ENCODE measurements around the gene CALU. TPM values are rescaled to one million over a fixed set of nuclear protein-coding genes. Genes with fewer than 3 reads are reported as not detected.

CALU gene
- polyA plus RNA-seq, 1 donor from 2014 or later, result 20.8 TPM

GRCh38 chr7:128708824-128709223, 30.3 kb upstream of the CALU start:
- H3K4me3 Mint-ChIP-seq, result no peak overlapping the region
- no peaks in the 10 kb centered on the region for H3K36me3 Mint-ChIP-seq
- H3K27ac Mint-ChIP-seq, result peak overlapping the region in 1 of 3 donors; percentile 16
- peaks cover 5% of the 10 kb centered on the region for H3K27me3 Mint-ChIP-seq
- H3K4me1 Mint-ChIP-seq, result no peaks in the 10 kb centered on the region
- peaks cover 0 to 4% (median 0%) of the 10 kb centered on the region in 3 donors for H3K9me3 Mint-ChIP-seq

- Mint-ChIP-seq H3K36me3 (no peaks in the 10 kb centered on the region), H3K9me3 (peaks cover 0 to 4% (median 0%) of the 10 kb centered on the region in 3 donors), H3K27ac (no peak overlapping the region), H3K27me3 (no peaks in the 10 kb centered on the region), H3K4me3 (no peak overlapping the region), H3K4me1 (no peaks in the 10 kb centered on the region)
Measured at GRCh38 chr7:128710481-128710880, 28.7 kb upstream of the CALU start.

DNA sequence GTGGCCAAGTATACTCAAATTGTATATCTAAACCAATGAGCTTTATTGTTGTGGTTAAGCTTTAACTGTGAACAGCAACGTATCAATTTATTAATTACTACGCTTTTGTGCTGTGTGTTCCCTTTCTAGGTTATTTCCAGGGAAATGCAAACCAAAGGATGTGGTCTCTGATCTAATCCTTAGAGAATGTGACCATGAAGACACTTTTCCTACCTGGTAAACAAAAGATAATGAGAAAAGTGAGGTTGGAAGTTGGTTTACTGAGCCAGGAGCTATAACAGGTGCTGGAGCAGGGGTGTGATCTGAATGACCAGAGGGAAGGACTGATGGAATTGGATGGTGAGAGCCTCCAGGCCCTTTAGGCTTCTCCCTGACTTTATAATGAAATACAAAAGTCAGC, 25.4 kb upstream of the CALU start:
- Mint-ChIP-seq H3K4me3 (no peak overlapping the region), H3K27me3 (no peaks in the 10 kb centered on the region), H3K27ac (no peak overlapping the region), H3K36me3 (no peaks in the 10 kb centered on the region), H3K9me3 (peaks cover 0 to 4% (median 0%) of the 10 kb centered on the region in 3 donors), H3K4me1 (no peaks in the 10 kb centered on the region)

DNA sequence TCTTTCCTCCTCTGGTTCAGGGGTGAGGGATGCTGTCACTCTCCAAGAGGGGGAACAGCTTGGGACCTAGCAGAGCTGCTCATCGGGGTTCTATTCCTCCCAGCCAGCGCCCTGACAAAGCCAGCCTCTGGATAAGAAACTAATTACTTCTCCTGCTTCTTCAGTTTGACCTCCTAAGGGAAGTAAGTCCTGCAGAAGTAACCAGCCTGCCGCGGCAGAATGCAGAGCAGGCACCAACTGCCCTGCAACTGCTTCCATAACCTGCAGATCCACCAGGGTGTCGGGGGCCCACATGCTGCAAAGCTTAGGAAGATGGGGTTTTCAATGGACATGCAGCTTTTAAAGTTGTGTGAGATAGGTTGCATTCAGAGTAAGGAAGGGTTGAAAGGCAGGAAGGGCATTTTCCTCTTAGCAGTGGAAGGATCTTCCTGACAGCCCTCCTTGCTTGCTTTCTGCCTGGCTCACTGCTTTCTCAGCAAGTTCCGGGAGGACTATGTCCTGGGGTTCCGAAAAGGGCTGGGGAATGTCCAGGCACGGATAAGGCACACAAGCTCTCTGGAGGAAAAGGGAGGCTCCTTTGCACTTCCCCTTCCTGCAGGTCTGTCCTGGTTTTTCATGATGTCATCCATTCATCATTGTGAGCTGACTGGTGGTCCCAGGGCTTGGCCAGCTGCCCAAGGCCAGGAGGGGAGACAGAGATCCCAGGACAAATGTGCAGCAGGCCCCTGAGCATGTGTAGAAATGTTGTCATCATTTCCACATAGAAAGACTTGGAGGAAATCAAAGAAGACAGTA, 24.3 kb upstream of the CALU start:
- Mint-ChIP-seq H3K27me3 (no peaks in the 10 kb centered on the region), H3K4me3 (no peak overlapping the region), H3K9me3 (peaks cover 0 to 4% (median 0%) of the 10 kb centered on the region in 3 donors), H3K4me1 (no peaks in the 10 kb centered on the region), H3K27ac (no peak overlapping the region), H3K36me3 (no peaks in the 10 kb centered on the region)

DNA sequence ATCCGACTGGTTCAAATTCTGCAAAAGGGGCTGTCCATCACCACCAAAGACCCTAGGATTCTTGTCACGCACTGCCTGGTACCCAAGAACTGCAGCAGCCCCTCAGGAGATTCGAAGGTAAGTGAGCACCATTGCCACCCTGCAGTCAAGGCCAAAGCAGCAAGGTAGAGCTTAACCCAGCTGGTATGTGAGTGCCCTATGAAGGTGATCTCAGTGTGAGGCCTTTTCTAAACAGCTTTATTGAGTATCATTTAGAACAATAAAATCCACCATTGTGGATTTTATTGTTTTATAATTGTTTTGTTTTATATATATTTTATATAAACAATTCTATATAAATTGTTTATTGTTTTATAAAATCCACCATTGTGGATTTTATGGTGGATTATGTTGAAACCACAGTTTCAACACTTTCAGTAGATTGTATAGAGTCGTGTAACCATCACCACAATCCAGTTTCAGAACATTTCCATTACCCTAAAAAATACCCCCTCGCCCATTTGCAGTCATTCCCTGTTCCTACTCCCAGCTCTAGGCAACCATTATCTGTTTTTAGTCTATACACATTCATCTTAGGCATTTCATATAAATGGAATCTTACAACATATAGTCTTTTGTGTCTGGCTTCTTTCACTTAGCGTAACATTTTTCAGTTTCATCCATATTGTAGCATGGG, 20.1 kb upstream of the CALU start:
- Mint-ChIP-seq H3K36me3 (no peaks in the 10 kb centered on the region), H3K27me3 (no peaks in the 10 kb centered on the region), H3K9me3 (no peaks in the 10 kb centered on the region), H3K27ac (no peak overlapping the region), H3K4me1 (no peaks in the 10 kb centered on the region), H3K4me3 (no peak overlapping the region)

- Mint-ChIP-seq H3K36me3 (no peaks in the 10 kb centered on the region), H3K4me1 (peaks cover 0 to 8% (median 3%) of the 10 kb centered on the region in 3 donors), H3K27me3 (peaks cover 6% of the 10 kb centered on the region), H3K9me3 (no peaks in the 10 kb centered on the region), H3K4me3 (no peak overlapping the region), H3K27ac (no peak overlapping the region)
Measured at GRCh38 chr7:128721376-128721775, 17.8 kb upstream of the CALU start.

DNA sequence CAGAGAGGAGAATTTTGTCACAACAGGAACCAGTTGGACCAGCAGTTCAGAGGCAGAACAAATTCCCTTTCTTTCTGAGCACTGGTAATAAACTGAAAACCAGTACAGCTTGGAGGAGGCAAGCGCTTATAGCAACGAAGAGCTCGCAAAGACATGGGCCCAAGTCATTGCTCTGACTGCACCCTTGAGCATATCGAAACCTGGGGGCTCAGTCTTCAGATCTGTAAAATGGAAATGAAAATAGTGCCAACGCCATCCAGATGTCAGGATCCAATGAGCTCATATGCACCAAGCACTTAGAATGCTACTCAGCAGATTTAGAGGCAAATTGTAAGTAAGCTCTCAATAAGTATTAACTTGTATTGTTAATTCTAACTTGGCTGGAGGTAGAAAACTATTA, 14.4 kb upstream of the CALU start:
- Mint-ChIP-seq H3K9me3 (no peaks in the 10 kb centered on the region), H3K36me3 (no peaks in the 10 kb centered on the region), H3K27me3 (peaks cover 8% of the 10 kb centered on the region), H3K27ac (no peak overlapping the region), H3K4me1 (peaks cover 0 to 8% (median 3%) of the 10 kb centered on the region in 3 donors), H3K4me3 (no peak overlapping the region)

GRCh38 chr7:128725531-128725930, 13.6 kb upstream of the CALU start:
- no peak overlapping the region for H3K4me3 Mint-ChIP-seq
- H3K9me3 Mint-ChIP-seq, result no peaks in the 10 kb centered on the region
- H3K36me3 Mint-ChIP-seq, result no peaks in the 10 kb centered on the region
- no peak overlapping the region for H3K27ac Mint-ChIP-seq
- peaks cover 0 to 8% (median 3%) of the 10 kb centered on the region in 3 donors for H3K4me1 Mint-ChIP-seq
- H3K27me3 Mint-ChIP-seq, result peaks cover 8% of the 10 kb centered on the region

DNA sequence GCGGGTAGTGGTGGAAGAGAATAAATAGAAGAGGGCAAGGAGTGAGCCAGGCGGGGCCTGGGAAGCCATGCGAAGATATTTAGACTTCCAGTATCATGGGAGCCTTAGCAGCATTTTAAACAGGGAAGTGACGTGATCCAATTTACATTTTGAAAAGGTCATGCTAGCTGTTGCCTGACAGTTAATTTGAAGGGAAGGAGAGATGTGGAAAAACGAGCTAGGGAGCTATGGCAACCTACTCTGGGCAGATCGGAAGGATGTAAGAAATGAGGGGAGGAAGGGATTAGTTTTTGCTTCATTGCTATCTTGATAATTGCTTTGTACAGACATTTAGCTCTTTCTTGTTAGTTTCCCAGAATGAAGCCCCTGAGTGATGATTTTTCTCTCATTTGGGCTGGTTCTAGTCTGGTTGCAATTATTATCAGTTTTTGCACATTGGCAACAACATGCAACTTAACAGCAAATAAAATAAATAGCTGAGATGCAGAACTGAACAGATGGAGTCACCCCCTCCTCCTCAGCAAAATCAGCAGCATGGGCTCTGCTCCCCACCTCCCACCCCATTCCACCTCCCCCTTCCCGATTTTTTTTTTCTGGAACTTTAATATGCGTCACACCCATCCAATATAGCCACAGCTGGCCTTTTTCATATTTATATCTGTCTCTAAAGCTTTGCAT, 13.0 kb upstream of the CALU start:
- Mint-ChIP-seq H3K27me3 (peaks cover 8% of the 10 kb centered on the region), H3K4me3 (no peak overlapping the region), H3K4me1 (peaks cover 0 to 8% (median 3%) of the 10 kb centered on the region in 3 donors), H3K27ac (no peak overlapping the region), H3K9me3 (no peaks in the 10 kb centered on the region), H3K36me3 (no peaks in the 10 kb centered on the region)

- H3K27me3 Mint-ChIP-seq, result peaks cover 8% of the 10 kb centered on the region
- H3K36me3 Mint-ChIP-seq, result no peaks in the 10 kb centered on the region
- no peak overlapping the region for H3K4me3 Mint-ChIP-seq
- H3K4me1 Mint-ChIP-seq, result peaks cover 0 to 8% (median 3%) of the 10 kb centered on the region in 3 donors
- no peak overlapping the region for H3K27ac Mint-ChIP-seq
- no peaks in the 10 kb centered on the region for H3K9me3 Mint-ChIP-seq
Measured at GRCh38 chr7:128726737-128727072, 12.5 kb upstream of the CALU start.

- H3K9me3 Mint-ChIP-seq, result no peaks in the 10 kb centered on the region
- H3K27ac Mint-ChIP-seq, result no peak overlapping the region
- no peaks in the 10 kb centered on the region for H3K36me3 Mint-ChIP-seq
- peaks cover 0 to 8% (median 3%) of the 10 kb centered on the region in 3 donors for H3K4me1 Mint-ChIP-seq
- H3K27me3 Mint-ChIP-seq, result peaks cover 8% of the 10 kb centered on the region
- H3K4me3 Mint-ChIP-seq, result no peak overlapping the region
Measured at GRCh38 chr7:128727239-128727638, 11.9 kb upstream of the CALU start.

DNA sequence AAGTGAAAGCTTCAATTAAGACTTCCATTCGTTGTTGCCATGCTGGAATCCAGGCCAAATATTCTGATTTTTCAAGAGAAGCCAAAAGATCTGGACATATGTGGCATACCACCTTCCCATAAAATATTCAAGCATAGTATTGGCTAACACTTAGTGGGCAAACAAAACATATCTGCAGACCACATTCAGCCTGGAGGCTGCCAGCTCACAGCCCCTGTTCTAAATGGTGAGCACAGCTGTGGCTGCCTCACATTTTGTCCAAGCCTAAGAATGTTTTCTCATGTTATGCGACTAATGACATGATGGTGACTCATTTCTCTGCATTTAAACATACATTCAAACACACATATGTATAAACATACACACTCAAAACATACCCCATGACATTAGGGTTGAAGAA, 10.6 kb upstream of the CALU start:
- Mint-ChIP-seq H3K4me3 (no peak overlapping the region), H3K9me3 (no peaks in the 10 kb centered on the region), H3K36me3 (no peaks in the 10 kb centered on the region), H3K27me3 (peaks cover 8% of the 10 kb centered on the region), H3K4me1 (peaks cover 0 to 8% (median 3%) of the 10 kb centered on the region in 3 donors), H3K27ac (no peak overlapping the region)

DNA sequence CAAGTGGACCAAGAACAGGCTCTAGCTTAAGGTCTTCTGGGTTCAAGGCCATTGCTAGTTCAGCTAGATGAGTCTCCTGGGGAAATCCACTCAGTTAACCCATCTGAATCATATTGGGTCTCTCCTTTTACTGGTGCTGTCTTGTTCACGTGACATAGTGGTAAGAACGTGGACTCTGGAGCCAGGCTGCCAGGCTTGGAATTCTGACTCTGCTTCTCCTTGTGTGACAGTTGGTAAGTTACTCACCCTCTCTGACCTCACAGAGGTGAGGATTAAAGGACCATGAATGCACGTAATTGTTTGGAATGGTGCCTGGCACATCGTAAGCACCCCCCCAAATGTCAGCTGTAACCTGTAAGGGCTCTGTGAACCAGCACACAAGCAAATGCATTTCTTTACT, 9.7 kb upstream of the CALU start:
- Mint-ChIP-seq H3K36me3 (no peaks in the 10 kb centered on the region), H3K4me3 (no peak overlapping the region), H3K4me1 (peaks cover 0 to 8% (median 3%) of the 10 kb centered on the region in 3 donors), H3K27ac (no peak overlapping the region), H3K9me3 (no peaks in the 10 kb centered on the region), H3K27me3 (peaks cover 8% of the 10 kb centered on the region)

DNA sequence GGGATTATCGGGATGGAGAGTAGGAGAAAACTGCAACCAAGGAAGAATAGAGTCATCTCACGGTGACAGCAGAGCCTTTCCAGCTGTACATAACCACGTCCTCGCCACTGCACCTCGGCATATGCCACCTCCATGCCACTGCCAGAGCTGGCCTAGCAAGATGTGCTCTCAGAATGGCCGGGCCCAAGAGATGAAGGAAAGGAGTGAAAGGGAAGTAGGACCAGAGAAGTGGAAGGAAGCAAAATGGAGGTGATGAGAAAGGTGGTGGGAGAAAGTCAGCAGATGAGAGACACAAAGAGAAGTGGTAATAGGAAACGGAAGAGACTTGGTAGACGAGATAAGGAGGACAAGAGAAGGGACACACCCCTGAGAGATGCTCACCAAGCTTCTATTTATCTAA, 8.0 kb upstream of the CALU start:
- Mint-ChIP-seq H3K36me3 (no peaks in the 10 kb centered on the region), H3K4me3 (no peak overlapping the region), H3K27ac (peak overlapping the region in 1 of 3 donors; percentile 6), H3K27me3 (peaks cover 3% of the 10 kb centered on the region), H3K9me3 (no peaks in the 10 kb centered on the region), H3K4me1 (peaks cover 0 to 15% (median 0%) of the 10 kb centered on the region in 3 donors)

DNA sequence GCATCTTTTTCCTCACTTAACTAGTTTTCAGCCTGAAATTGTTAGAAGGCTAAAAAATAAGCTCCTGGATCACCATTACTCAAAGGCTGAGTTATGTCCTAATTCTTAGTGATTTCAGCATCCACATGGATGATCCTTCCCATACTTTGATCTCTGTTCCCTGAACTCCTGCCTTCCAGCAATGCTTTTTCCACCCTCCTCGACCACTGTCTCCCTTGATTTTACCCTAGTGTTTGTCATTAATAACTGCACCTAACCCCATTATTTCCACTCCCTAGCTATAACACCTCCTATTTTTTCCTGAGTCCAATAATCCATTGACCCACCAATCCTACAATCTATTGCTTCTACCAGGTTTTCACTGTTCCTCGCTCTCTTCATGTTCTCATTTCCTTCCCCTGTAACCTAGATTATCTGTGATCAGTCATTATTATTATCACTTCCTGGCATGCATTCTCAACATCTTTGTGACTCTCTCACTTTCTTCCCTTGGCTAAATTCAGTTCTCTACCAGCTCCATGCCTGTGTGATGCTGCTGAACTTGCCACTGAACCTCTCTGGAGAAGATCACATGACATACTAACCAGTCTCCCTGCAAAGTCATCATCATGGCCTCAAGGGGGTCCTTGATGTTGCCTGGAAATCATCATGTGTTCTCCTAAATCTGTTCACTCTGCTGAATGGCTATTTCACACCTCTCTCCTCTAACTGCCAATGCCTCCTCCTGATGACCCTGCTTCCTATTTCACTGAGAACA, 6.5 kb upstream of the CALU start:
- no peak overlapping the region for H3K4me3 Mint-ChIP-seq
- peaks cover 2% of the 10 kb centered on the region for H3K27me3 Mint-ChIP-seq
- H3K36me3 Mint-ChIP-seq, result no peaks in the 10 kb centered on the region
- no peaks in the 10 kb centered on the region for H3K9me3 Mint-ChIP-seq
- H3K4me1 Mint-ChIP-seq, result peaks cover 0 to 15% (median 3%) of the 10 kb centered on the region in 3 donors
- H3K27ac Mint-ChIP-seq, result no peak overlapping the region
